ENCODE measurements around the gene FPGT. TPM values are rescaled to one million over a fixed set of nuclear protein-coding genes. Genes with fewer than 3 reads are reported as not detected.

The FPGT gene
- total and polyA plus RNA-seq, 2 of the 13 experiments (the other 11 are each of a cell fraction or from before 2014, with no cell fraction given) = 4.3 to 9.8 TPM

GRCh38 chr1:74197657-74198552 is at the start of gene FPGT, which contains the start of gene LRRIQ3 (continued):
- no peak for TF ChIP-seq CCAR2 (optimal IDR thresholded peaks at IDR 0.05; ENCODE audit: low read depth, low read length)
- no peak for TF ChIP-seq SMAD3 (CRISPR knock-in tag; IDR thresholded peaks at IDR 0.05)
- no peak for TF ChIP-seq ZNF468 (CRISPR knock-in tag; IDR thresholded peaks at IDR 0.05)
- TF ChIP-seq, protein P1, sequence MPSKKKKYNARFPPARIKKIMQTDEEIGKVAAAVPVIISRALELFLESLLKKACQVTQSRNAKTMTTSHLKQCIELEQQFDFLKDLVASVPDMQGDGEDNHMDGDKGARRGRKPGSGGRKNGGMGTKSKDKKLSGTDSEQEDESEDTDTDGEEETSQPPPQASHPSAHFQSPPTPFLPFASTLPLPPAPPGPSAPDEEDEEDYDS (CRISPR knock-in tag; IDR thresholded peaks at IDR 0.05) = peak; percentile 82
- no peak for TF ChIP-seq ZSCAN20 (CRISPR knock-in tag; IDR thresholded peaks at IDR 0.05; ENCODE audit: borderline replicate concordance)
- no peak for TF ChIP-seq PRMT3 (CRISPR knock-in tag; IDR thresholded peaks at IDR 0.05; ENCODE audit: borderline replicate concordance, low read depth)
- no peak for TF ChIP-seq CHCHD3 (CRISPR knock-in tag; IDR thresholded peaks at IDR 0.05)
- TF ChIP-seq NCOA1 (CRISPR knock-in tag; IDR thresholded peaks at IDR 0.05) = no peak
- no peak for TF ChIP-seq ISX (CRISPR knock-in tag; conservative IDR thresholded peaks at IDR 0.05)
- no peak for TF ChIP-seq ZNF775 (CRISPR knock-in tag; IDR thresholded peaks at IDR 0.05; ENCODE audit: borderline replicate concordance)
- TF ChIP-seq, protein P2, sequence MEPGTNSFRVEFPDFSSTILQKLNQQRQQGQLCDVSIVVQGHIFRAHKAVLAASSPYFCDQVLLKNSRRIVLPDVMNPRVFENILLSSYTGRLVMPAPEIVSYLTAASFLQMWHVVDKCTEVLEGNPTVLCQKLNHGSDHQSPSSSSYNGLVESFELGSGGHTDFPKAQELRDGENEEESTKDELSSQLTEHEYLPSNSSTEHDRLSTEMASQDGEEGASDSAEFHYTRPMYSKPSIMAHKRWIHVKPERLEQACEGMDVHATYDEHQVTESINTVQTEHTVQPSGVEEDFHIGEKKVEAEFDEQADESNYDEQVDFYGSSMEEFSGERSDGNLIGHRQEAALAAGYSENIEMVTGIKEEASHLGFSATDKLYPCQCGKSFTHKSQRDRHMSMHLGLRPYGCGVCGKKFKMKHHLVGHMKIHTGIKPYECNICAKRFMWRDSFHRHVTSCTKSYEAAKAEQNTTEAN (CRISPR knock-in tag; conservative IDR thresholded peaks at IDR 0.05) = no peak
- TF ChIP-seq TIGD3 (CRISPR knock-in tag; IDR thresholded peaks at IDR 0.05; ENCODE audit: borderline replicate concordance) = no peak
- no peak for TF ChIP-seq ZNF407 (CRISPR knock-in tag; IDR thresholded peaks at IDR 0.05; ENCODE audit: not compliant biosample characterization)
- TF ChIP-seq ZNF761 (CRISPR knock-in tag; conservative IDR thresholded peaks at IDR 0.05) = no peak
- no peak for TF ChIP-seq ZNF740 (CRISPR knock-in tag; IDR thresholded peaks at IDR 0.05)
- TF ChIP-seq GATAD1 (CRISPR knock-in tag; IDR thresholded peaks at IDR 0.05) = no peak
- TF ChIP-seq HOXA9 (CRISPR knock-in tag; IDR thresholded peaks at IDR 0.05; ENCODE audit: borderline replicate concordance) = peak; percentile 30; the same call in 1 of the 2 replicates
